Measurements from ENCODE around the gene INTS14. TPM values are rescaled to one million over a fixed set of nuclear protein-coding genes. Genes with fewer than 3 reads are reported as not detected.

INTS14 gene
- total and polyA plus RNA-seq, 9 of the 15 experiments (the other 6 are each of a cell fraction or from before 2014, with no cell fraction given): 30.5 to 92.4 (median 46.5) TPM

GRCh38 chr15:65547841-65548240 is 63.1 kb downstream of the INTS14 start:
- DNase-seq (ENCODE audit: extremely low read depth in 1 of 4, low spot score in 3 of 4): no peak
- Histone ChIP-seq H3K4me2 (ENCODE audit: insufficient read depth, low read length) (no peak overlapping the region), H3K36me3 (ENCODE audit: control insufficient read depth, insufficient read depth, low read length) (peaks cover 10% of the 10 kb centered on the region; the same call in 1 of the 3 replicates), H3K4me1 (replicated peaks in 1 of 2; ENCODE audit: control insufficient read depth in 2 of 2, insufficient read depth in 2 of 2, low read length in 2 of 2) (peaks cover 4 to 25% of the 10 kb centered on the region in 2 experiments; a peak in 3 of 5 replicates), H3K4me3 (no peak overlapping the region), H3K9me3 (replicated peaks; ENCODE audit: control insufficient read depth, insufficient read depth, low read depth, low read length) (no peaks in the 10 kb centered on the region), H3K27me3 (ENCODE audit: control insufficient read depth in 2 of 2, insufficient read depth in 2 of 2, low read length in 2 of 2) (no peaks in the 10 kb centered on the region), H2AFZ (ENCODE audit: low read depth, low read length) (no peak overlapping the region), H3K79me2 (ENCODE audit: control insufficient read depth, insufficient read depth, low read length) (peaks cover 87% of the 10 kb centered on the region), H3K9me1 (ENCODE audit: control insufficient read depth, insufficient read depth, low read length) (no peaks in the 10 kb centered on the region), H4K20me1 (replicated peaks; ENCODE audit: control insufficient read depth, insufficient read depth, low read length) (peaks cover 14% of the 10 kb centered on the region), H3K9ac (ENCODE audit: insufficient read depth in 1 of 2, low read depth in 2 of 2, low read length in 2 of 2) (no peak overlapping the region), H3K27ac (ENCODE audit: extremely low read depth, low read depth, low read length) (no peak overlapping the region)
- POLR2A ChIA-PET: interaction anchor here (1.9 kb wide), 1 partner anchor 8 kb away, joined by 6 read pairs; no protein-coding TSS in a partner anchor
- TF ChIP-seq MAX (CRISPR knock-in tag; IDR thresholded peaks at IDR 0.05) (no peak), FOXK2 (conservative IDR thresholded peaks at IDR 0.05 in 1 of 2, IDR thresholded peaks at IDR 0.05 in 1 of 2; ENCODE audit: low read depth in 2 of 2) (no peak), ZNF282 (CRISPR knock-in tag; IDR thresholded peaks at IDR 0.05) (no peak), ZNF583 (CRISPR knock-in tag; IDR thresholded peaks at IDR 0.05) (no peak), ARID3B (CRISPR knock-in tag; IDR thresholded peaks at IDR 0.05; ENCODE audit: borderline replicate concordance) (no peak), EP300 (IDR thresholded peaks at IDR 0.05; ENCODE audit: low read length) (no peak), ZNF347 (CRISPR knock-in tag; IDR thresholded peaks at IDR 0.05; ENCODE audit: low read depth) (no peak), MYC (IDR thresholded peaks at IDR 0.05; ENCODE audit: low read depth, low read length) (no peak), MYC (CRISPR knock-in tag; IDR thresholded peaks at IDR 0.05; ENCODE audit: borderline replicate concordance, low read depth) (no peak), KAT8 (IDR thresholded peaks at IDR 0.05; ENCODE audit: low read depth) (no peak), USF1 (CRISPR knock-in tag; IDR thresholded peaks at IDR 0.05) (no peak)
- in situ Hi-C loops (cut with MboI): no loop called here
- no TSS peak for BruUV-seq (replicated peaks)
- intact Hi-C loops (cut with micrococcal nuclease): no loop called here
- CTCF ChIA-PET (ENCODE audit: low intra/inter-chr PET ratio): no interaction called here
- no peak for FAIRE-seq
- no peak for ATAC-seq
